GM12892 (cell line): ENCODE data around the gene GMPS.

Experiments
- POLR2A ChIP-seq: IDR thresholded peaks from 2 replicates; pipeline ENCODE4 v1.6.1; 2011; ENCODE audit warnings: low read depth, low read length, control low read depth
- TAF1 ChIP-seq: IDR thresholded peaks from 2 replicates; pipeline ENCODE4 v1.6.1; 2011; ENCODE audit warnings: low read depth, mild to moderate bottlenecking, control low read depth, low read length, borderline replicate concordance

- TF ChIP-seq POLR2A = no peak
- TF ChIP-seq TAF1 = no peak
Measured at GRCh38 chr3:155963570-155963969, 93.1 kb downstream of the GMPS start.
